HG03097 (cell line): ENCODE data around the gene EHF.

Experiments
- ATAC-seq: cut with Tn5 transposase; IDR thresholded peaks from one replicate; pipeline ENCODE4 v1.9.1; 2021; ENCODE audit not compliant: unreplicated experiment, low FRiP score

The EHF gene

GRCh38 chr11:34601085-34601444 is 19.8 kb upstream of the EHF start:
- no peak for ATAC-seq

DNA sequence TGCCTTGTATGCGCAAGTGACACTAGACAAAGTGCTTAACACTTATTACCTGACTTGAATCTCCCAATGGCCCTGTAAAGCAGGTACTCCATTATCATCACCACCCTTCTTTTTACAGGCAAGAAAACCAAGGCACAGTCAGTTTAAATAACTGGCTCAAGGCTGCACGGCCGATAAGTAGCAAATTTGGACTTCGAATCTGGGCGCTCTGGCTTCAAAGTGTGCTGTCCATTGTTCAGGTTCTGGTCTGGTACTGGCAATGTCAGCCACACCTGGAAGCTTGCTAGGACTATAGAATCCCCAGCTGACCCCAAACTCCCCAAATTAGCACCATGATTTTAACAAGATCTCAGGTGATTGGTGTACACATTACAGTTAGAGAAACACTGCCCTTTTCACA is 19.3 kb upstream of the EHF start:
- ATAC-seq, result no peak

- no peak for ATAC-seq
These were observed 18.6 kb upstream of the EHF start for GRCh38 chr11:34602245-34602644.

DNA sequence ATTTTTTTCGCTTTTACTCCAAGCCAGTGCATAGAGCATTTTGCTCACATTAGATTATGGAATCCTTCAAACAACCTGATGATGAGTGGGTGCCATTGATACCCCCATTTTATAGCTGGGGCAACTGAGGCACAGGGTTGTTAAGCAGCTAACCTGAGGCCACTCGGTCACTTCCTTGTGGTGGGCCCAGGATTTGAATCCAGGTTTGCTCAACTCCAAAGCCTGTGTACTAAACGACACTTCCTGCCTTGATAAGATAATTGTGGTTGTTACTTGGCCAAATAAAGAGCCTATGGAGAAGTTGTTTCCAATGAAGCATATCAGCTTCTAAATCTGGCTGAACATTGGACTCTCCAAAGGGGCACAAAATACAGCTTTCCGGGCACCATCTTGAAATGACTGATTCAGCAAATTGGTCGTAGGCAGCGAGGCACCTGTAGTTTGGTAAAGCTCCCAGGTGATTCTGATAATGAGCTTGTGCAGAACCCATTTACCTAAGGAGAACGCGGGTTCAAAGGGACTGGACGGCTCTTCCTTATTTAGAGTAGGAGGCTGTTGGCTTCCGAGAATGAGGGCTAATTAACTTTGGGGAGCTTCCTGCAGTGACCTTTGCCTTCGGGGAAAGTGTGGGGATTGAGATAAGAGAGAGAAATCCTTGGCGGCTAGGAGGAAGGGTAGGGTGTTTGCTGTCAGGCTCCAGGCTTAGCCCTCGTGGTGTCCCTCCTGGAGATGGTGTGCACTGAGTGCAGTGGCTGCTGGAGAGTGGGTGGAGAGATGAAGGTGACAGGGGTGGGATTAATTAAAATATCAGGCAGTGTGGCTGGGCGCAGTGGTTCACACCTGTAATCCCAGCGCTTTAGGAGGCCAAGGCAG is 17.5 kb upstream of the EHF start:
- ATAC-seq, result no peak

DNA sequence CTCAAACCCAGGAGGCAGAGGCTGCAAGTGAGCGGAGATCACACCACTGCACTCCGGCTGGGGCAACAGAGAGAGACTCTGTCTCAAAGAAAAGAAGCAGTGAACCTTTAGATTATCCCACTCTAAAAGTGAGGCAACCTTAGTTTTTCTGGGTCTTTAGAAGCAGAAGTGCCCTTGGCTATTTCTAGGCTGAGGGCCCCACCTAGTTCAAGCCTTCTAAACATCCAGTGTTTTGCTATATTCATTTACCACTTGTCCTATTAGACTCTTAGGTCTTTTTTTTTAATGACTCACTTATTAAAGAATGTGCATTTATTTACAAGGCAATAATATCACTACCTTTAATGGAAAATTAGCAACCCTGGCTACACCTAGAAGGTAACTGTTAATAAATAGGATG is 16.7 kb upstream of the EHF start:
- no peak for ATAC-seq

GRCh38 chr11:34604911-34605310 is 16.0 kb upstream of the EHF start:
- no peak for ATAC-seq

- no peak for ATAC-seq
These were observed 15.2 kb upstream of the EHF start for GRCh38 chr11:34605481-34606325.

DNA sequence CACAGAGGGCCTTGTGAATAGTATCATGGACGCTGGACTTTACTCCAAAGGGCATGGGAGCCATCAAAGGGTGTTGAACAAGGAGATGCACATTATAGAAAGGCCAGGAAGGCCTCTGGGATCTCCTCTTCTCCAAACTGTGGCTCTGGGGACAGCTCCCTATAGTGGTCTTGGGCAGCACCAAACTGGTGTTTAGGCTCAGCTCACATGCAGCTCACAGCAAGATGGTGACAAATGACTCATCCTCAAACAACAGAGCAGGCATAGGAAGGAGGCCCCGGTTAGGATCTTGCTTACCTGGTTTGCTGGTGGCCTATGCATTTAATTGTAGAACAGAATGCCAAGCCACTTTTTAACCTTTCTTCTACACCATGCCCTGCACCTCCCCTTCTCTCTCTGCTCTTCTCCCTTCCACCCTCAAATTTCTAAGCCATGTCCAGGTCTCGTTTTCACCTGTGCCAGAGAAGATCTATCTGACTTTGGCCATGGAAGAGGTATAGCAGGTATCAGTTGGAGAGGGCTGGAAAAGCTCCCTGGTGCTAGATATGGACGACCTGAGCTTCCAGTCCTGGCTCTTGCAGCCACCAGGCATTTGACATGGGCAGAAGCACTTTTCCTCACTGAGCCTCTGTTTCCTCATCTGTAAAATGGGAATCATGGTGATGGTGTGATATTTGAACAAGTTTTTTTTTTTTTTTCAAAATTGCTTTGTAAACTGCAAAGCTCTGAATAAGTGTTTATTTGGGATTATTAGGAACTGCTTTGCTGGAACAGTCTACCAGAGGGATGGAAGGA is 14.4 kb upstream of the EHF start:
- no peak for ATAC-seq

- no peak for ATAC-seq
These were observed 11.6 kb upstream of the EHF start for GRCh38 chr11:34609187-34609751.

GRCh38 chr11:34609850-34610249 is 11.0 kb upstream of the EHF start:
- ATAC-seq, result no peak

DNA sequence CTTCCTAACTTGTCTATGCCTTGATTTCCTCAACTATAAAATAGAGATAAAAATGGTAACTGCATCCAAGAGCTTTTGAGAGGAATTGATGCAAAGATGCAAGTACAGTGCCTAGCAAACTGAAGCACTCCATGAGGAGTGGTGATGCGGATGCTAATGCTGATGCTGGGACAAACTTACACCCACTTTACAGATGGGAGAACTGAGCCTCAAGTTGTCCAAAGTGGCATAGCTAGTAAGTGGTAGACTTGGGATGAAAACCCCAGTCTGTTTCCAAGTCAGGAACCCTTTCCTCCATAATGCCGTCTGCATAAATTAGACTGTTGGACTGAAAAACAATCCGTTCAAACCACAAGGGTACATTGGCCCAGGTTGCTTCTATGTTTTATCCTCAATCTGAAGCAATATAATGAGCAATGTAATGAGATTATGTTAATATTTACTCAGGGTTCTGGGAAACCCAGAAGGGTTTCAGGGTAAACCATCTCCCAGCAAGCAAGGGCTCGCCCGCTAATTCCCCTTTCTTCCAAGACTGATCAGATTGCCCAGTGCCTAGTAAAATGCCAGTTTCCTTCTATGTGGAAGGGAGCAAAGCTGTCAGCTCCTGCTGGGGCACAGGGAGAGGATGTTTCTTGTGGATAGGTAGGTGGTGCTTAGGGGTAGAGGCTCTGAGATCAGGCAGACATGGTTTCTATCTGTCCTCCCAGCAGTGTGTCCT is 10.4 kb upstream of the EHF start:
- ATAC-seq, result no peak

DNA sequence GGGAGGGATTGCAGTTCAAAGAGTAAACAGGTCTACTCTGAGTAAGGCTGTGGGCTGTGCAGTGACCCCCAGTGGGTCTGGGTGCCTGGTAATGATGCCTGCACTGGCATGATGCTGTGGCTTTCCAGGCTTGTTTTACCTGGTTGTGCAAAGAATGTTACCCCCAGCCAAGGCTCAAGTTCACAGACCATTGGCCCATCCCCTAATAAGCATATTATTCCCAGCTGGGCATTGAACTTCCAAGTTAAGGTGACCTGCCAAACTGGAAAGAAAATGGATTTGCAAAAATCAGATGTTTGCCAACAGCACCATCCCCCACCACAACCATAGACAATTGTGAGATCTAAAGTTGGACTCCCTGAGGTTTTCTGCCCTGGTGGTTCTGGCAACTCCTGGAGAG is 7.9 kb upstream of the EHF start:
- no peak for ATAC-seq

- no peak for ATAC-seq
These were observed 7.3 kb upstream of the EHF start for GRCh38 chr11:34613552-34614056.

- no peak for ATAC-seq
These were observed 6.4 kb upstream of the EHF start for GRCh38 chr11:34614344-34615104.

GRCh38 chr11:34616086-34616485 is 4.8 kb upstream of the EHF start:
- ATAC-seq, result no peak

DNA sequence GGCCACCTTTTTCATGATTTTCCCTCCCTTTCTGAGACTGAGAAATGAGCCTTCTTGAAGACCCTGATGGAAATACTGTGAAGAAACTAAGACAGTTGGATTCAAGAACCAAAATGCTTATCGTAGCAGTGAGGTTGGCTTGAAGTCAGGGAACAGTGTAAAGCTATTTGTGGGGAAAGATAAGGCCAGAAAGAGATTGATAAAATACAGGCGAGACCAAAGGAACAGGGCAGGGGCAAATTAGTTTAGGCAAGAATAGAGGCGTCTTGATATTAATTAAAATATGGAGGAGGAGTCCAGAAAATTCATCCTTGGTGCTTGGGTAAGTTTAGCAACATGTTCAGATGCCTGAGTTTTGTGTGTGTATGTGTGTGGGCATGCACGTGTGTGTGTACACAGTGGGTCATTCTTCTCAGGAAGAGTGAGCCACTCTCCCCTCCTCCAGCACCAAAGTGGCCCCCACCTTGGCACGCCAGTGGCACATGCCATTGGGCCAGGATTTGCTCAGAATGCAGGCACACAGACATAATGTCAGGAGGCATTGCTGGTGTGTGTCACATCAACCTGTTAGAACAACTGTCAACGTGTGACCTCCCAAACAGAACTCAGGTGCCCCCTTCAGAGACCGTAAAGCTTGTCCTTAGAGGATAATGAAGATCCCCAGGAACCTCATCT is 3.9 kb upstream of the EHF start:
- no peak for ATAC-seq

- ATAC-seq, result no peak
These were observed 2.5 kb upstream of the EHF start for GRCh38 chr11:34618406-34618805.

- ATAC-seq, result no peak
These were observed 1.8 kb upstream of the EHF start for GRCh38 chr11:34619062-34619516.

- ATAC-seq, result no peak
These were observed 691 bp upstream of the EHF start for GRCh38 chr11:34620202-34620601.
